Activated naive CD8-positive, alpha-beta T cell treated with anti-CD3 and anti-CD28 coated beads, Interleukin-2, amount 10 ng/mL, durations not matched to agents 7 days and 5 days (primary cell): ENCODE measurements around the gene CTSW. TPM values are rescaled to one million over a fixed set of nuclear protein-coding genes. Genes with fewer than 3 reads are reported as not detected.

ENCODE experiments used
- ATAC-seq: fragments of 150-1000 bp; cut with Tn5 transposase; one replicate; pipeline ENCODE4 v1.10.0; 2021; ENCODE audit warnings: low read depth, moderate library complexity
- POLR2A ChIA-PET: fragments of 350-600 bp; sonication (Branson Sonifier 250); formaldehyde crosslinking; loops from one replicate; lab custom pipeline; 2021; ENCODE audit warnings: antibody characterized with exemption; lab: Charles Lee
- DNase-seq: peaks from one replicate; pipeline ENCODE4 v3.0.0; 2021
- H3K27ac Mint-ChIP-seq: one replicate; pipeline ENCODE4 v1.8.0; 2022; ENCODE audit warnings: mild to moderate bottlenecking, mixed read lengths
- H3K27me3 Mint-ChIP-seq: one replicate; pipeline ENCODE4 v1.8.0; 2022; ENCODE audit warnings: mild to moderate bottlenecking, moderate library complexity, mixed read lengths
- H3K36me3 Mint-ChIP-seq: one replicate; pipeline ENCODE4 v1.8.0; 2021; ENCODE audit warnings: mild to moderate bottlenecking, mixed read lengths
- H3K4me1 Mint-ChIP-seq: one replicate; pipeline ENCODE4 v1.8.0; 2021; ENCODE audit warnings: mixed read lengths
- H3K4me3 Mint-ChIP-seq: one replicate; pipeline ENCODE4 v1.8.0; 2022; ENCODE audit warnings: mild to moderate bottlenecking, moderate library complexity, mixed read lengths
- H3K9me3 Mint-ChIP-seq: one replicate; pipeline ENCODE4 v1.8.0; 2021; ENCODE audit warnings: mixed read lengths
- total RNA-seq, 2 experiments: library from RNA; stranded (reverse); gene quantifications; one replicate each; pipeline ENCODE4 v1.2.3, GENCODE V29; 2021

CTSW gene
- total RNA-seq, 2 experiments from 2014 or later, result 161 to 175 TPM

DNA sequence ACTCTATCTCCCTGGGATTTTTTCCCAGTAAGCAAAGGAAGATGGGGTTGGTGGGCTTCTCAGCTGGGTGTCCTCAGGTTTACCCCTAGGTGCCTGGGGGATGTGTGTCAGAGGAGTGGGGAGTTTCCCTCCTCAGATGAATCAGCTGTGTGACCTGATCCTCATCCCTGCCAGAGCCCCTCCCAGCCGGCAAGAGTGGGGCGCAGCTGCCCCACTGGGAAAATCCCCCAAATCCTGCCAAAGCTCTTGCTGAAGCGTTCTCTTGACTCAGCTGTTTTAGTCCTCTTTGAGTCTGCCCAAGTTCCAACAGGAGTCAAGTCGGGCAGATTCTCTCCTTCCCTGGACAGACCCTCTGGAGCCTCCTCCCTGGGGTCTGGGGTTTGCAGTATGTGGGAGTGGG is 33.2 kb downstream of the CTSW start:
- DNase-seq (no peak), ATAC-seq (no peak)
- H3K4me1 Mint-ChIP-seq, result peaks cover 28% of the 10 kb centered on the region
- H3K36me3 Mint-ChIP-seq, result peaks cover 8% of the 10 kb centered on the region
- H3K9me3 Mint-ChIP-seq, result no peaks in the 10 kb centered on the region
- POLR2A ChIA-PET, result interaction anchor here (2.4 kb wide), 1 partner anchor 22 kb away, joined by 10 read pairs; the partner anchor contains the start of gene CCDC85B
- H3K27ac Mint-ChIP-seq, result no peak overlapping the region
- no peak overlapping the region for H3K4me3 Mint-ChIP-seq
- H3K27me3 Mint-ChIP-seq, result peaks cover 2% of the 10 kb centered on the region

DNA sequence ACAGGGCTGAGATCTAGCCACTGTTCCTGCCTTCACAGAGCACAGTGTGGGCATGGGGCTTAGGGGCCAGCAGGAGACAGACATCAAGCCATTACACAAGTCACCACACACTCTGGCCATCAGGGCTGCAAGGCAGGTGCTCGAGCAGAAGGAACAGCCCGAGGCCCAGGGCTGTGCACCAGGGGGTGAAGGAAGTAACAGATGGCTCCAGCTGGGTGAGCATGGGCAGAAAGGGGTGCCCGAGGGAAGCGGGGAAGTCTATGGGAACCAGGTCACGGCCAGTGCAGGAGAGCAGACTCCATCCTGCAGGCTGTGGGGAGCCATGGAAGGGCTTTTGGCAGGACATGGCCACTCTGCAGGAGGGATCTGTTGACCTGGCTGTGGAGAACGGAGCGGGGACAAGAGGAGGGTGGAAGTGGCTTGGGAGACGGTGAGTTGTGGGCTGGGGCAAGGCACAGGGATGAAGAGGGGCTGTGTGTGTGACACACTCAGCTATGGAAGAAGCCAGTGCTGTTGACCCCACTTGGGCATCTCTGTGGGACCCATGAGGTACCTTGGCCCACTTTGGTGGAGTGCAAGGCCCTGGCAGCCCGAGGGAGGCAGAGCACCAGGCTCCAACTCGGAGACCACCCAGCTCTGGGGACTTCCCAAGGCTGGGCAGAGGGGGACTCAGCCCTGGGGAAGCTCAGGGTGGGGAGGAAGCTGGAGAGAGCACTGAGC is 35.6 kb downstream of the CTSW start:
- POLR2A ChIA-PET, result interaction anchor here (0.8 to 1.3 kb wide), 3 partner anchors 13 to 25 kb away, joined by 3 read pairs; partner anchors contain the start of gene CCDC85B
- Mint-ChIP-seq H3K27me3 (peaks cover 2% of the 10 kb centered on the region), H3K36me3 (peaks cover 12% of the 10 kb centered on the region), H3K27ac (peak overlapping the region; percentile 33), H3K4me1 (peaks cover 21% of the 10 kb centered on the region), H3K9me3 (no peaks in the 10 kb centered on the region), H3K4me3 (no peak overlapping the region)
- DNase-seq, result no peak
- no peak for ATAC-seq

DNA sequence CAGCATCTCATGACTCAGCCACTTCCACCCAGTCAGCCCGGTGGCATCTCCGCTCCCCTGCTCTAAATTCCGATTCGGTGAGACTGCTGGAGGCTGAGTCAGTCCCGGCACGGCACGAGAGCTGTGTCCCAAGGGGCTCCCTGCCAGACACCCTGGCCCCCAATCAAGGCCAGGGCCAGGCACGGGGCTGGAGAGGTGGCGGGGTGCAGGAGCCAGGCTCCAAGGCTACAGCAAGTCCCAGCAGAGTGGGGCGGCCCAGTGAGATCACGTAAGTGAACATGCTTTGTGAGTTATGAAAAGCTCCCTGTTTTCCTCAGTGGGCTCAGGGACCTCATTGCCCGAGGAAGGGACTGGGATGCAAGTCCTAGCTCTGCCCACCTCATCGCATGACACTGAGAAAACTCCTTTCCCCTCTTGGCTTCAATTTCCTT is 36.2 kb downstream of the CTSW start:
- H3K36me3 Mint-ChIP-seq, result peaks cover 12% of the 10 kb centered on the region
- H3K27ac Mint-ChIP-seq, result no peak overlapping the region
- no peak for ATAC-seq
- H3K27me3 Mint-ChIP-seq, result peaks cover 2% of the 10 kb centered on the region
- peaks cover 21% of the 10 kb centered on the region for H3K4me1 Mint-ChIP-seq
- POLR2A ChIA-PET, result interaction anchor here (1.3 kb wide), 1 partner anchor 22 kb away, joined by 3 read pairs; no protein-coding TSS in a partner anchor
- DNase-seq, result no peak
- H3K9me3 Mint-ChIP-seq, result no peaks in the 10 kb centered on the region
- H3K4me3 Mint-ChIP-seq, result no peak overlapping the region

DNA sequence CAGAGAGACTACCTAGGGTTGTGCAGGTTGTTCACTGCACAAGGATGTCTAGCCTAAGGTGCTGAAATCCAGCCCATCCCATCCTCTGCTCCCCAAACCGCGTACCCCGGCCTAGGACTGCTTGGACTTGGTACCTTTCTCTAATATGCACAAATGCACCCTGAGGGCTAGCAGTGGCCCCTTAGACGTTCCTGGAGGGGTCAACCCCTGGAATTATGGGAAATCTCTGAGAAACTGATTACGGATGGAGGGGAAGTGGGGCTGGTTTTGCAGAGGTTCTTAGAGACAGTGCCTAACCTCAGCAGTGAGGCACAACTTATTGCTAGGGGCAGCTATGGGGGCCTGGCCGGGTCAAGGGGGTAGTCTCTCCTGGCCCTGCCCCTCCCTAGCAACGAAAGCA is 36.8 kb downstream of the CTSW start:
- Mint-ChIP-seq H3K36me3 (peaks cover 12% of the 10 kb centered on the region), H3K4me1 (peaks cover 21% of the 10 kb centered on the region), H3K27me3 (peaks cover 2% of the 10 kb centered on the region), H3K4me3 (peak overlapping the region; percentile 70), H3K27ac (peak overlapping the region; percentile 44), H3K9me3 (no peaks in the 10 kb centered on the region)
- ATAC-seq (no peak), DNase-seq (no peak)
- POLR2A ChIA-PET, result interaction anchor here (1.3 kb wide), 1 partner anchor 23 kb away, joined by 3 read pairs; no protein-coding TSS in a partner anchor

DNA sequence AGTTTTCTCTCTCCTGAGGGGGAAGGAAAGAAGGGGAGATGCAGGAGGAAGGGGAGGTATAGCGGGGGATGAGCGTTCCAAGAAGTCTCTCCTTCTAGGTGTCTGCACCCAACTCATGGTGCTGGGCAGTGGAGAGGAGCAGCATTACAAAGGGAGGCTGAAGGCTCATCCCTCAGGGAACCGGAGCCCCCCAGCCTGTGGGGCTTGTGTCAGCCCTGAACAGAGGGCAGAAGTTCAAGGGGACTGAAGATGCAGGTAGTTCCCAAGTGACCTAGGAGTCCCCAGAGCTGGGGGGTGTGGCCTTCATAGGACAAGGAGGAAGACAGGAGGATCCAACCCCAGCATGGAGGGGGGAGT is 37.4 kb downstream of the CTSW start:
- POLR2A ChIA-PET, result interaction anchor here (1.0 to 2.5 kb wide), 4 partner anchors 9 to 27 kb away, joined by 6 to 35 read pairs (median 20); partner anchors contain the start of genes CCDC85B, FIBP and FOSL1
- Mint-ChIP-seq H3K9me3 (no peaks in the 10 kb centered on the region), H3K27ac (peak overlapping the region; percentile 44), H3K4me3 (peak overlapping the region; percentile 70), H3K36me3 (peaks cover 15% of the 10 kb centered on the region), H3K27me3 (no peaks in the 10 kb centered on the region), H3K4me1 (peaks cover 19% of the 10 kb centered on the region)
- ATAC-seq (no peak), DNase-seq (no peak)

DNA sequence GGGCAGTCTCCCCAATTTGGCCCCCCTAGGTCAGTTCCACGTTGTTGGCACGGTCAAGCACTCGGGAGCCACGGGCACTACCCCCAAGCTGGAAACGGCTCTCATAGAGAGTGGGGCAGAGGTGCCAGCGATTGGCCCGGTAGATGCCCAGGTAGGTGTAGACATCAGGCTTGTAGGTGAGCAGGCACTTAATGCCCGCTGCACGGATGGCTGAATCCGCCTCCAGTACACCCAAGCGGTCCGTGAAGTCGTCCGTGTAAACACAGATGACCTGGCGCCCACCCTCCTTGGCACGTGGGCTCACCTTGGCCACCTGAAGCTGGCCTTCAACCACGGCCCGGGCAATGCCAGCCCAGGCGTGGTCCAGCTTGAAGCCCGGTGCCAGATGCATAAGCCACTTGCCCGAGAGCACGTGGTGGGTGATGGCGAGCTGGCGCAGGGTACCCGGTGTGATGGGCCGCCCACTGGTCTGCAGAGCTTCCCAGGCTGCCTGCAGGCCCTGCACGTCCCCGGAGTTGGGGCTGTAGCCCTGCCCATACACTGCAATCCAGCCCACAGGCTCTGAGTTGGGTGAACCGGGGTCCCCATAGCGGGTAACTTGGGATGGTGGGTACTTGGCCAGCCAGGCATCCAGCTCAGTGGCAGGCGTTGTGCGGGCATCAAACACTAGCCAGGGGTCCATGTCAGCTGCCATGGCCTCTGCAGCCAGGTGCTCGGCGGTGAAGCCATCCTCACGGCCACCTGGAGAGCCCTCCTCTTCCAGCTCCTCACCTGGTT is 38.0 kb downstream of the CTSW start:
- H3K27ac Mint-ChIP-seq, result peak overlapping the region; percentile 83
- POLR2A ChIA-PET, result interaction anchor here (0.6 to 2.5 kb wide), 12 partner anchors 9 to 163 kb away, joined by 3 to 35 read pairs (median 6); partner anchors contain the start of genes CCDC85B, CFL1, FIBP and FOSL1
- H3K36me3 Mint-ChIP-seq, result peaks cover 19% of the 10 kb centered on the region
- no peaks in the 10 kb centered on the region for H3K27me3 Mint-ChIP-seq
- no peak for ATAC-seq
- peaks cover 22% of the 10 kb centered on the region for H3K4me1 Mint-ChIP-seq
- peak overlapping the region; percentile 88 for H3K4me3 Mint-ChIP-seq
- H3K9me3 Mint-ChIP-seq, result no peaks in the 10 kb centered on the region
- DNase-seq, result no peak

DNA sequence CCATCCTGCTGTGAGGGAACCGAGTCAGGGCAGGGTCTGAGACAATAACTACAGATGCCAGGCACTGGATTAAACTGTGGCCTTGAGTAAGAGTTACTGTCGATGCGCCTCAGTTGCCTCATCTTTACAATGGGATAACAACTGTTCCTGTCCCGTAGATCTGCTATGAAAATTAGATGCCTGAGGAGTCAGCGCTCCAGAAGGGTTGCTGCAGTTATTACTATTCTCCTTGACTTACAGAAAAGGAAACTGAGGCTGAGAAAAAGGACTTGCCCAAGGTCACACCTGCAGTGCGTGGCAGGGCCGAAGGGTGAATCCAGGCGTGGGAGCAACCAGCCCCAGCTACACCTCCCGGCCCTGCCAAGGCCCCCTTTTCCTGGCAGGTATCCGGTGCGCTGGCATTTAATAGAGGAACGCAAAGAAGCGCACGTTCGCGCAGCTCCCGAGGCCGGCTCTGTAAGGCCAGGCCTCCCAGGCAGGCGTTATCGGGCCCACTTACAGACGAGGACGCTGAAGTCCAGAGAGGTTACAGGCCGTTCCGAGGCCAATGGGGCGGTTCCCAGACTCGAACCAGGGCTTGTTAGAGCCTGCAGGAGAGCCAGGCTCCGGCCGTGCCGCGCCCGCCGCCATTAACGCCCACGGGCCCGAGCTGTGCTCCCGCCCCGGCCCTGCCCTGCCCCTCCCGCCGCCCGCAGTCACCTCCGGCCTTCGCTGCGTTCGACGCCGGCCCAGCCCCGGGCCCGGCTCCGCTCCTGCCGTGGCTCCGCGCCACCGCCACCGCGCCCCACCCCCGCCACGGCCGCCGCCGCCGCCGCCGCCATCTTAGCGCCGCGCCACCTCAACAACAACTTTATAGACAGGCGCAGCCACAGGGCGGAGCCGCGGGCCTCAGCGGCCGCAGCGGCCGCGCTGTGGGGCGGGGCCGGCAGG is 38.8 kb downstream of the CTSW start, which contains the start of gene C11orf68:
C11orf68 (minus strand) TSS at position 852 of the 930 bp plus-strand sequence; CDS start at position 821, 31 bp downstream.
- Mint-ChIP-seq H3K27ac (peak within 1 kb of the TSS; percentile 91), H3K9me3 (no peaks in the 10 kb centered on the region), H3K4me1 (peaks cover 26% of the 10 kb centered on the region), H3K36me3 (peaks cover 23% of the 10 kb centered on the region), H3K4me3 (peak within 1 kb of the TSS; percentile 98), H3K27me3 (no peaks in the 10 kb centered on the region)
- ATAC-seq (peak; percentile 56), DNase-seq (no peak)
- POLR2A ChIA-PET, result interaction anchor here (0.6 to 2.5 kb wide), 13 partner anchors 10 to 162 kb away, joined by 3 to 35 read pairs (median 5); partner anchors contain the start of genes CCDC85B, CFL1, FIBP and FOSL1

DNA sequence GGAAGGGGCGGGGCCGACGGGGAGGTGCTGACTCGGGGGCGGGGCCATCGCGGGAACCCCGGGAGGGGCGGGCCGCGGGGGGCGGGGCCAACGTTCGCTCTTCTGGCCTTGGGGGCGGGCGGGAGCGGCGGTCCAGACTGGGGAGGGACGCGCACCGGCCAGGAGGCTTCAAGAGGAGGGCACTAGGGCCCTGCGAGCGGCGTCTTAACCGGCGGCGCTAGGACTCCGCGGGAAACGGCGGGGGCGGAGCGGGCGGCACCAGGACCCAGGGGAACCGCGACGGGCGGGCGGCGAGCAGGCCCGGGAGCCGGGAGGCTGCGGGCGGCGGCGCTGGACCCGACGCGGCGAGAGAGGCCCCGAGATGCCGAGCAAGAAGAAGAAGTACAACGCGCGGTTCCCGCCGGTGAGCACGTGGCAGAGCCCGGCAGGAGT is 39.5 kb downstream of the CTSW start, which contains the start of gene DRAP1:
DRAP1 (plus strand) TSS at position 286 of the 432 bp plus-strand sequence; CDS start at position 362, 76 bp downstream.
- Mint-ChIP-seq H3K27ac (peak within 1 kb of the TSS; percentile 91), H3K36me3 (peaks cover 23% of the 10 kb centered on the region), H3K4me1 (peaks cover 27% of the 10 kb centered on the region), H3K9me3 (no peaks in the 10 kb centered on the region), H3K27me3 (no peaks in the 10 kb centered on the region), H3K4me3 (peak within 1 kb of the TSS; percentile 98)
- ATAC-seq (peak; percentile 92), DNase-seq (peak; percentile 98)
- POLR2A ChIA-PET, result interaction anchor here (1.0 to 2.5 kb wide), 12 partner anchors 9 to 62 kb away, joined by 4 to 35 read pairs (median 10); partner anchors contain the start of genes CCDC85B, CFL1, FIBP and FOSL1

DNA sequence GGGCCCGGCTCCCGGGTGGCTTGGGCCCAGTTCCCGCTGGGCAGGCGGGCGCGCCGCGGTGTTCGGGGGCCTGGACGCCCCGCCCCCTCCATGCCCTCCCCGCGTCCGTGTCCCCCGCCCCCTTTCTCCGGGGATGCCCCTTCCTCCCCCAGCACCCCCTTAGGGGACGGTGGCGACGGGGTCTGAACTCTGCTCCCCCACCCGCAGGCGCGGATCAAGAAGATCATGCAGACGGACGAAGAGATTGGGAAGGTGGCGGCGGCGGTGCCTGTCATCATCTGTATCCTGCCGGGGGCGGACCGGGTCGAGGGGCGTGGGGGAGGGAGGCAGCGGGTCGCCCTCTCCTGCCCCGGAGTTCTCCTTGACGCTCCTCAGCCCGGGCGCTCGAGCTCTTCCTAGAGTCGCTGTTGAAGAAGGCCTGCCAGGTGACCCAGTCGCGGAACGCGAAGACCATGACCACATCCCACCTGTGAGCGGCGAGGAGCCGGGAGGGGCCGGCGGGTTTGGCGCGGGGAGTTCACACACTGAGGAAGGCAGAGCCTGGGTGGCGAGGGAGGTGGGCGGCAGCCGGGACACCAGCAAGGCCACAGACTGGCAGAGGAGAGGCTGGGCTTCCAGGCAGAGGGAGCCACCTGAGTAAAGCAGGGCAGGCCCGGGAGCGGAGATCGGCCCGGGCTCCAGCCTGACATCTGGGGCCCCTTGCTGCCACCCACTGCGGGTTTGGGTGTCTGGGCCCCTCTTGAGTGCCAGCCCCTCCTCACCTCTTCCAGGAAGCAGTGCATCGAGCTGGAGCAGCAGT is 40.1 kb downstream of the CTSW start:
- no peaks in the 10 kb centered on the region for H3K27me3 Mint-ChIP-seq
- no peaks in the 10 kb centered on the region for H3K9me3 Mint-ChIP-seq
- H3K27ac Mint-ChIP-seq, result peak overlapping the region; percentile 91
- peaks cover 27% of the 10 kb centered on the region for H3K4me1 Mint-ChIP-seq
- H3K4me3 Mint-ChIP-seq, result peak overlapping the region; percentile 98
- DNase-seq, result peak; percentile 75
- peaks cover 24% of the 10 kb centered on the region for H3K36me3 Mint-ChIP-seq
- peak; percentile 53 for ATAC-seq
- POLR2A ChIA-PET, result interaction anchor here (1.0 to 2.5 kb wide), 6 partner anchors 9 to 39 kb away, joined by 4 to 17 read pairs (median 7); partner anchors contain the start of genes CCDC85B, FIBP and FOSL1

DNA sequence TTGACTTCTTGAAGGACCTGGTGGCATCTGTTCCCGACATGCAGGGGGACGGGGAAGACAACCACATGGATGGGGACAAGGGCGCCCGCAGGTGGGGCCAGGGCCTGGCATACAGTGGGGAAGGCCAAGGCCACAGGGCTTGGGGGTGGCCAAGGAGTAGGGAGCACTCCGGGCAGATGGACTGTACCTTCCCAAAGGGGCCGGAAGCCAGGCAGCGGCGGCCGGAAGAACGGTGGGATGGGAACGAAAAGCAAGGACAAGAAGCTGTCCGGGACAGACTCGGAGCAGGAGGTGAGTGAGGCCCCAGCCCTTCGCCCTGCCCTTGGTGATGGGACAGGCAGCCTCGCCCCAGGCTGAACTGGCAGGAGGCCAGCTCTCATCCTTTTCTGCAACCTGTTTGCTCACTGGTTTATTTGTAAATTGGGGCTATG is 40.8 kb downstream of the CTSW start:
- H3K36me3 Mint-ChIP-seq, result peaks cover 23% of the 10 kb centered on the region
- POLR2A ChIA-PET, result interaction anchor here (1.0 to 2.5 kb wide), 6 partner anchors 8 to 38 kb away, joined by 4 to 17 read pairs (median 7); partner anchors contain the start of genes CCDC85B, FIBP and FOSL1

DNA sequence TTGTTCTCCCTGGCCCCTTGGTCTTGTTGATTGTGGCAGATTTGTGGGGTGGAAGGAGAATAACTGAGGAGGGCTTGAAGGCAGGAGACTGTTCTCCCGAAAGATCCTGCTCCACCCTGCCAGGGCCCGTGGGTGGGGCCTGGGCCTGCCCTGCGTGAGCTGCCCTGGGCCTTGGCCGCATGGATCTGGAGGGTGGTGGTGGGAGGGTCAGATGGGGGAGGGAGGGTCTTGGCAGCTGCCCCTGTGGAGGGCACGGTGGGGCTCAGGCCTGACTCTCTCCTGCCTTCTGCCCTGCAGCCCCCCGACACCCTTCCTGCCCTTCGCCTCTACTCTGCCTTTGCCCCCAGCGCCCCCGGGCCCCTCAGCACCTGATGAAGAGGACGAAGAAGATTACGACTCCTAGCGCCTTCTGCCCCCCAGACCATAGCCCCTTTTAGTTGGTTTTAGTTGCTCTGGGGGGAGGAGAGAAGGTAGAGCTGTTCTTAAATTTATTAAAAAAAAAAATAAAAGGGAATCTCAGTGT is 41.5 kb downstream of the CTSW start:
- POLR2A ChIA-PET, result interaction anchor here (0.6 to 2.5 kb wide), 7 partner anchors 20 to 349 kb away, joined by 3 to 17 read pairs (median 4); partner anchors contain the start of gene CCDC85B
- peaks cover 23% of the 10 kb centered on the region for H3K36me3 Mint-ChIP-seq
- DNase-seq, result no peak
- H3K4me1 Mint-ChIP-seq, result peaks cover 27% of the 10 kb centered on the region
- peak overlapping the region; percentile 98 for H3K4me3 Mint-ChIP-seq
- H3K27ac Mint-ChIP-seq, result peak overlapping the region; percentile 91
- no peaks in the 10 kb centered on the region for H3K27me3 Mint-ChIP-seq
- no peaks in the 10 kb centered on the region for H3K9me3 Mint-ChIP-seq
- no peak for ATAC-seq

More for the DNA sequence above, 40.8 kb downstream of the CTSW start:
- Mint-ChIP-seq H3K4me3 (peak overlapping the region; percentile 98), H3K9me3 (no peaks in the 10 kb centered on the region), H3K4me1 (peaks cover 25% of the 10 kb centered on the region), H3K27me3 (no peaks in the 10 kb centered on the region), H3K27ac (peak overlapping the region; percentile 91)
- no peak for ATAC-seq
- no peak for DNase-seq
